HUES6 (cell line): ENCODE results near the gene ABITRAM.

Experiments used
- H3K27ac ChIP-seq: 2 replicates; pipeline ENCODE4 v1.7.0; 2013; ENCODE audit warnings: low read depth, mild to moderate bottlenecking, low read length, inconsistent platforms
- H3K27me3 ChIP-seq: 2 replicates; pipeline ENCODE4 v1.6.1; 2013; ENCODE audit warnings: low read length; ENCODE audit not compliant: control insufficient read depth, insufficient read depth
- H3K36me3 ChIP-seq: 2 replicates; pipeline ENCODE4 v1.6.1; 2013; ENCODE audit warnings: low read length; ENCODE audit not compliant: control insufficient read depth, insufficient read depth
- H3K4me1 ChIP-seq: 2 replicates; pipeline ENCODE4 v1.6.1; 2013; ENCODE audit warnings: low read length; ENCODE audit not compliant: control insufficient read depth, insufficient read depth
- H3K4me3 ChIP-seq: 2 replicates; pipeline ENCODE4 v1.5.1; 2013; ENCODE audit warnings: low read depth, low read length
- H3K9ac ChIP-seq: one replicate; pipeline ENCODE4 v1.6.1; 2013; ENCODE audit warnings: mild to moderate bottlenecking, low read length
- H3K9me3 ChIP-seq: 2 replicates; pipeline ENCODE4 v1.6.1; 2013; ENCODE audit warnings: low read depth, low read length; ENCODE audit not compliant: control insufficient read depth, insufficient read depth

ABITRAM gene

GRCh38 chr9:108928386-108928785 is 5.8 kb upstream of the ABITRAM start:
- H3K36me3 ChIP-seq, result peaks cover 59% of the 10 kb centered on the region
- no peaks in the 10 kb centered on the region for H3K27me3 ChIP-seq
- no peak overlapping the region for H3K9ac ChIP-seq
- peaks cover 9% of the 10 kb centered on the region for H3K4me1 ChIP-seq
- no peak overlapping the region for H3K27ac ChIP-seq
- H3K9me3 ChIP-seq, result no peaks in the 10 kb centered on the region
- no peak overlapping the region for H3K4me3 ChIP-seq

- peak overlapping the region; percentile 78 for H3K27ac ChIP-seq
- H3K9ac ChIP-seq, result peak overlapping the region; percentile 86
- H3K4me3 ChIP-seq, result peak overlapping the region; percentile 100
- no peaks in the 10 kb centered on the region for H3K9me3 ChIP-seq
- no peaks in the 10 kb centered on the region for H3K27me3 ChIP-seq
- peaks cover 15% of the 10 kb centered on the region for H3K36me3 ChIP-seq
- H3K4me1 ChIP-seq, result peaks cover 9% of the 10 kb centered on the region
Observed at GRCh38 chr9:108933231-108933717, 926 bp upstream of the ABITRAM start.

GRCh38 chr9:108933718-108934322 is 380 bp upstream of the ABITRAM start, which contains the start of gene ELP1:
Gene ELP1, minus strand, starts transcription at chr9:108934124. Its CDS starts 2,978 bp downstream, at chr9:108931146.
- Histone ChIP-seq H3K27ac (peak within 1 kb of the TSS; percentile 78), H3K9me3 (no peaks in the 10 kb centered on the region), H3K4me1 (peaks cover 9% of the 10 kb centered on the region), H3K9ac (peak within 1 kb of the TSS; percentile 88), H3K4me3 (peak within 1 kb of the TSS; percentile 100), H3K27me3 (no peaks in the 10 kb centered on the region), H3K36me3 (peaks cover 9% of the 10 kb centered on the region)

- Histone ChIP-seq H3K27ac (no peak overlapping the region), H3K9ac (no peak overlapping the region), H3K36me3 (peaks cover 26% of the 10 kb centered on the region), H3K4me1 (peaks cover 6% of the 10 kb centered on the region), H3K9me3 (no peaks in the 10 kb centered on the region), H3K27me3 (no peaks in the 10 kb centered on the region), H3K4me3 (no peak overlapping the region)
Observed at GRCh38 chr9:108937561-108938305, 3.5 kb downstream of the ABITRAM start.

- Histone ChIP-seq H3K27ac (no peak overlapping the region), H3K9me3 (no peaks in the 10 kb centered on the region), H3K27me3 (no peaks in the 10 kb centered on the region), H3K4me1 (no peaks in the 10 kb centered on the region), H3K9ac (no peak overlapping the region), H3K4me3 (no peak overlapping the region), H3K36me3 (peaks cover 37% of the 10 kb centered on the region)
Observed at GRCh38 chr9:108939975-108940374, 5.8 kb downstream of the ABITRAM start.

- H3K27ac ChIP-seq, result no peak overlapping the region
- no peak overlapping the region for H3K4me3 ChIP-seq
Observed at GRCh38 chr9:108950168-108950567, 16.0 kb downstream of the ABITRAM start.

GRCh38 chr9:108951578-108951977 is 17.4 kb downstream of the ABITRAM start:
- Histone ChIP-seq H3K9ac (no peak overlapping the region), H3K4me3 (no peak overlapping the region), H3K36me3 (peaks cover 6% of the 10 kb centered on the region), H3K27ac (no peak overlapping the region), H3K4me1 (no peaks in the 10 kb centered on the region), H3K27me3 (no peaks in the 10 kb centered on the region), H3K9me3 (no peaks in the 10 kb centered on the region)

More at GRCh38 chr9:108950168-108950567, 16.0 kb downstream of the ABITRAM start:
- no peaks in the 10 kb centered on the region for H3K9me3 ChIP-seq
- H3K4me1 ChIP-seq, result no peaks in the 10 kb centered on the region
- no peak overlapping the region for H3K9ac ChIP-seq
- H3K27me3 ChIP-seq, result no peaks in the 10 kb centered on the region
- peaks cover 6% of the 10 kb centered on the region for H3K36me3 ChIP-seq

- no peaks in the 10 kb centered on the region for H3K4me1 ChIP-seq
- no peak overlapping the region for H3K4me3 ChIP-seq
- peaks cover 6% of the 10 kb centered on the region for H3K36me3 ChIP-seq
- H3K9me3 ChIP-seq, result no peaks in the 10 kb centered on the region
- no peaks in the 10 kb centered on the region for H3K27me3 ChIP-seq
- no peak overlapping the region for H3K9ac ChIP-seq
- no peak overlapping the region for H3K27ac ChIP-seq
Observed at GRCh38 chr9:108953983-108954574, 19.9 kb downstream of the ABITRAM start.

GRCh38 chr9:108956022-108956630 is 21.9 kb downstream of the ABITRAM start:
- no peaks in the 10 kb centered on the region for H3K27me3 ChIP-seq
- H3K36me3 ChIP-seq, result peaks cover 6% of the 10 kb centered on the region
- no peaks in the 10 kb centered on the region for H3K9me3 ChIP-seq
- H3K27ac ChIP-seq, result no peak overlapping the region
- no peak overlapping the region for H3K4me3 ChIP-seq
- H3K4me1 ChIP-seq, result no peaks in the 10 kb centered on the region
- H3K9ac ChIP-seq, result no peak overlapping the region

GRCh38 chr9:108956631-108957026 is 22.4 kb downstream of the ABITRAM start:
- Histone ChIP-seq H3K4me3 (no peak overlapping the region), H3K27ac (no peak overlapping the region), H3K27me3 (no peaks in the 10 kb centered on the region), H3K9ac (no peak overlapping the region), H3K9me3 (no peaks in the 10 kb centered on the region), H3K36me3 (peaks cover 6% of the 10 kb centered on the region), H3K4me1 (no peaks in the 10 kb centered on the region)
